GM19455 (cell line): ENCODE data around the gene SENP7.
"Not testable (repeated sequence)": the region's sequence is repeated elsewhere in the genome, so short reads cannot be mapped to it uniquely, and the experiment has no call there.

Source experiments
- ATAC-seq: cut with Tn5 transposase; IDR thresholded peaks from one replicate; pipeline ENCODE4 v1.9.1; 2021; ENCODE audit not compliant: unreplicated experiment

SENP7 gene

GRCh38 chr3:101362406-101362805, 150.6 kb downstream of the SENP7 start:
- ATAC-seq = no peak

- no peak for ATAC-seq
Observed at GRCh38 chr3:101351829-101352228, 161.2 kb downstream of the SENP7 start.

DNA sequence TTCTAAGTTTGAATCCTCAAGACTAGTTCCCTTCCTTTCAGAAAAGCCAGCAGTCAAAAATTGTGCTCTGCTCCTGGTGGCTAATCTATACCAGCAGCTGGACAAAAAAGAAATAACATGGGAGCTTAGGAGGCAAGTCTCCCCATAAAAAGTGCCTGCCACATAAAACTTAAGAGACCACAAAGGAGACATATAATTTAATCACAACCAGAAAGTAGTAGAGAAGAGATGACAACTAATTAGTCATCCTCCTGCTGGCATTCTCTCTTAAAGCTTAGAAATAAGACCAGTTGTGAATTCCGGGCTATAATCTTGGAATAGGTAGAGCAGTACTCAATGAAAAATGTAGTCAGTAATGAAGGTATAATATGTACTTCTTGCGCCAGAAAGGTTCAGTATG, 172.4 kb downstream of the SENP7 start:
- no peak for ATAC-seq

GRCh38 chr3:101333883-101334282, 179.1 kb downstream of the SENP7 start:
- no peak for ATAC-seq

GRCh38 chr3:101329016-101329673, 183.9 kb downstream of the SENP7 start:
- ATAC-seq = no peak

- no peak for ATAC-seq
Observed at GRCh38 chr3:101325393-101326134, 187.4 kb downstream of the SENP7 start.

- ATAC-seq = no peak
Observed at GRCh38 chr3:101320475-101320874, 192.5 kb downstream of the SENP7 start, which contains the start of gene IMPG2. Gene IMPG2 (minus strand): TSS chr3:101320575. CDS start chr3:101320372, 203 bp downstream.

GRCh38 chr3:101319531-101319930, 193.5 kb downstream of the SENP7 start:
- ATAC-seq = no peak

- no peak for ATAC-seq
Observed at GRCh38 chr3:101312545-101312944, 200.5 kb downstream of the SENP7 start.

GRCh38 chr3:101311676-101312075, 201.3 kb downstream of the SENP7 start:
- no peak for ATAC-seq

DNA sequence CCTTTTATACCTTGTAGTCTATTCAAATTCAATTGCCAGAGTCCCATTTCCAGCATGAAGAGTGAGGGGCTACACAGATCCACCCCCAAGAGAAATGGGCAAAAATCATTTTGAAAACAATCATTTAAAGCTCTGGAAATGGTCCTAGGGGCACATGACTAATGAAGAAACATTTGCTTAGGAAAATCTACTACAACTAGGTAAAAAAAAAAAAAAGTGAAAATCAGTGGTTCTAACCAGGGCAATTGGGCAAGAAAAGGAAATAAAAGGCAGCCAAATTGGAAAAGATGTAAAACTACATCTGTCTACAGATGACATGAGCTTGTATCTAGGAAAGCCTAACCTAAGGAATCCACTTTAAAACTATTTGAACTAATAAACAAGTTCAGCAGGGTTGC, 202.0 kb downstream of the SENP7 start:
- no peak for ATAC-seq

GRCh38 chr3:101308147-101308772, 204.8 kb downstream of the SENP7 start:
- not testable (repeated sequence) for ATAC-seq

DNA sequence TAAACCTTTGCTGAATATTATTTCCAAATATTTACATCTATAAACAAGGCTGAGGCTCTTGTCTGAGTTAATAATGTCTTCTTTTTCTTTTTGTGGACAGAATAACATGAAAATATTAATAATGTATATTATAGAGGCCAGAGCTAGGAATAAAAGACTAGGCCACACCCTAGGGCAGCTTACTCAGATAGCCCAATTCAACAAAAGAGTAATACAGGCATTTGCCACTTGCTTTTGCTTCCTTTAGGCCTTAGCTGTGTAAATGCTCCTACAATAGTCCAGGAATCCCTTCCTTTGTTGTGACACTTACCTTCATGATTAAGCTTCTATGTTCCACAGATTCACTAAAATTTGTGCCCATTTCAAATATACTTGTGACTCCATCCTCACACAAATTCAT, 209.2 kb downstream of the SENP7 start:
- no peak for ATAC-seq

DNA sequence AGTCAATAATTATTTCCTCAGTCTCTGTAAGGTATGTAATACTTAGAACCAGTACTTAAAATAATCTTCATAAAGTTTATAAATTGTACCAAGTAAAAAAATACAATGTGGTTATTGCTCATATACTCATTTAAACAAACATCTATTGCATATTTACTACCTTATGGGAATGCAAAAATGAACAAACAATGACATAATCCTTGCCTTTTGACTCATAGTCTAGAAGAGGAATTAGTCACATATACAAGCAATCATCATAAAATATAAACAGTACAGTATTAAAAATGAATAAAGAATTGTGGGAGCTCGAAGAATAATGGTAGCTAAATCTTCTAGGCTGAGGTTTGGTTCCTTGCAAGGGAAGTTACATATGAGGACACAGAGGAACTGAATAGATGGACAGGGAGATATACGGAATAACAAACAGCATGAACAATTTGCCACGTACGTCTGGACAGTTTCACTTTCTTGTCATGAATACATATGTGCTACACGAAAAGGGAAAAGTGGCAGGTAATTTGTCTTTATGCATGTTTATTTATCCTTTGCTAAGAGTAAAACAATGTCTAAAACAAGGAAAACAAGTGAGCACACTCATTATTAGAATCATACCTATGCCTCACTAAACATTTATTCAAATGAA, 209.8 kb downstream of the SENP7 start:
- no peak for ATAC-seq

- ATAC-seq = no peak
Observed at GRCh38 chr3:101300073-101300472, 212.9 kb downstream of the SENP7 start.

GRCh38 chr3:101292027-101292426, 221.0 kb downstream of the SENP7 start:
- no peak for ATAC-seq

- no peak for ATAC-seq
Observed at GRCh38 chr3:101288294-101288693, 224.7 kb downstream of the SENP7 start.

GRCh38 chr3:101284757-101285156, 228.3 kb downstream of the SENP7 start:
- ATAC-seq = no peak

GRCh38 chr3:101281521-101282030, 231.4 kb downstream of the SENP7 start:
- no peak for ATAC-seq

DNA sequence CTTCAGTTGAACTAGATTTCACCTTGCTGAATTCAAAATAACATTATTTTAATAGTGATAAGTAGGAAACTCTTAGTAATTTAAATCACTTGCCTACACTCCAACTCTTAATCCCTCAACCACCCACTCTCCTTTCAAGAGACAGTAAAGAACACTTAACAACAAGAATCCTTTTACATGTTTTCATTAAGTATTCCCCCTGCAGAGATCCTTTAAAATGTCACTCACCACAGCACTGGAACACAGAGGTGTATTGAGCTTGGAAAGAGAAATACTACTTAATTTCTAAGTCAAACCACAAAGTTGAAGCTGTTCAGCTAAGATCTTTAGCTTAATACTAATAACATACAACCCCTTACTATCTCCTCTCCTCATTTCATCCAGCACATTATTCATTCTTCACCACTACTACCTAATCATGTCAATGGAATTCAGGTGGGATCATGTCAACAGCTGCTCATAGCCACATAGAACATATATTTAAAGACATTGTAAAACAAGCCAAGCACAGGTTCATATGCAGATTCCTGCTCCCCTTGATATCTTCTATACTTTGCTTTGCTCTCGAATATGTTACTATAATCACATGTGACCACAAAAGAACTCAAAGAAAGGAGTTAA, 233.1 kb downstream of the SENP7 start:
- ATAC-seq = no peak

GRCh38 chr3:101279162-101279561, 233.8 kb downstream of the SENP7 start:
- no peak for ATAC-seq
